ENCODE results near the gene SPATA3.

SPATA3 gene

DNA sequence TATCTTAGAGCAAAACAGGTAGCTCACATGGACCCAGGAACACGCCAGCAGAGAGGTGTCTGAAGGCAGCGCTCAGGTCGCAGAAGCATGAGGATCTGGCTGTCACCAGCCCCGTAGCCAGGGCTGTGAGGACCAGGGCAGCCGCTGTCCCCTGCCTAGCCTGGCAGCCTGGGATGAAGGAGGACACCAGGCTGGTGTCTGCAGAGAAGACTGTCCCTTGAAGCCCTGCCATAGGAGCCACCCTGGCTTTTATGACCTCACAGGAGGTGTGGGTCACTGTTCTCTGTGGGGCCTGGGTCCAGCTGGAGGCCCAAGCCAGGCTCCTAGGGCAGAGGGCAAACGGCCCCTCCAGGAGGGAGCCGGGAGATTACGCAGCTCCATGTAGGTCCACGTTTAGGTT is at the start of gene SPATA3:
Gene SPATA3, plus strand, starts transcription at position 301 of the 400 bp plus-strand sequence. CDS start 113 bp downstream, outside the sequence.
- in situ Hi-C loops (cut with HindIII; ENCODE audit: low sequenced_read_pairs) = no loop called here

DNA sequence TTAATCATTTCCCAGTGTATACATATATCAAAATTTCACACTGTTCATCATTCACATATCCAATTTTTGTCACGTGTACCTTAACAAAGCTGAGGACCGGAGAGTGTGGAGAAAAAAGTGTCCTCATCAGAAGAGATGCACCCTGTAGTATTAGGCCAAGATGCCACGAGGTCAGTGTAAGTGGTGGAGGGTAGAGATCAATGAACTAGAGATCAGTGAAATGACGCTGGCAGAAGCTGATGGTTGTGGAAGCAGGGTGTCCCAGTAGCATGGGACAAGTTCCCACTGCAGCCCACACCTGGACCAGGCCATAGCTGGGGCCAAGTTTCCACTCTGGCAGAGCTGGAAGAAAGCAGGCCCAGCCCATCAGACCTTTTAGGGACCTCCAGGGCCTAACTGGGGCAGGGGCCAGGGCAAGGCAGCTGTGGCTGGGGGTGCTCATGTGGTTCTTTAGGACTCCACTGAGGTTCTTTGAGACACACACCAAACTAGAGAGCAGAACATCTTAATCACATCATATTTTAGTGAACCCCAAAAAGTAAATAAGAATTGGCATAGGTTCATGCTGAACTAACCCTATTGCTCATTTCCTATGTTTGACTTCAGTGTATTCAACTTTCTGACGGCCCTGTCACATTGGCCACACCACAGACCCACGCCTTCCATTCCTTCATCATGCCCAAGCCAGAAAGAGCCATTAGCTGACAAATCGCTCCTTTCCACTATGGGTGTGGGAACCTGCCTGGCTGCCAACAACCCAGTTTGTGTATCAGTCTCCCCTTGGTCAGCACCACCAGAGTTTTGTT is 49.3 kb upstream of the SPATA3 start:
- in situ Hi-C loops (cut with HindIII; ENCODE audit: low sequenced_read_pairs) = no loop called here

DNA sequence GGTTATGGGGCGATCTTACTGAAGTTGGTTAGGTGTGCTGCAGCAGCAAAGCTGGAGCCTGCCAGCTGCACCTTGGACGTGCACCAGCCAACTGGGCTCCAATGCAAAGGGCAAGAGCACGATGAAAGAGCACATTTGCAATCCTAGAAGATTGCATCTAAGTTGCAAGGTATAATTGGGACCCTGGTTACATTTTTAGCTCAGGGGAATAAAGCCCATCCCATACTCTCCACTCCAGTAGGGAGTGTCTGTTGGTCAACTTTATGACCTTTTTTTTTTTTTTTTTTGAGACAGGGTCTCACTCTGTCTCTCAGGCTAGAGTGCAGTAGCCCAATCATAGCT is 48.7 kb upstream of the SPATA3 start:
- in situ Hi-C loops (cut with HindIII; ENCODE audit: low sequenced_read_pairs) = no loop called here

DNA sequence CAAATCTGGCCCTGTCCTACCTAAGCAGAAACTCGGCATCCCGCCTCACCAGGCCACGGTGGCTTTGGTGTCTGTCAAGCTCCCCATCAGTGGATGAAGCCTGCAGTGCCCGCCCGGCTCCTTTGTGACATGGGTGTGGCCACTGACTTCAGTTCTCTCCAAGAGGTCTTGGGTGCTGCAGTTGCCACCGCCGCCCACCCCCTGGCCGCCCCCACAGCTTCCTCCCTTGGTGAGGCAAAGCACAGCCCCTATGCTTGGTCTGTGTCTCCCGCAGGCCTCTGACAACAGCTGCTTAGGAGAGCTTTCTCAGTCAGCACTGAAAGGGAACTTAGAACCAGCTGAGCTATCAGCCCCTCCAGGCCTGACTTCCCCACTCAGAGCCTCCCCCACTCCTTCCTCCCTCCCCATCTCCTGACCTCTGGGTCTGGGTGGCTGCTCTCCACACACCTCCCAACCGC is 48.0 kb upstream of the SPATA3 start:
- in situ Hi-C loops (cut with HindIII; ENCODE audit: low sequenced_read_pairs) = no loop called here

DNA sequence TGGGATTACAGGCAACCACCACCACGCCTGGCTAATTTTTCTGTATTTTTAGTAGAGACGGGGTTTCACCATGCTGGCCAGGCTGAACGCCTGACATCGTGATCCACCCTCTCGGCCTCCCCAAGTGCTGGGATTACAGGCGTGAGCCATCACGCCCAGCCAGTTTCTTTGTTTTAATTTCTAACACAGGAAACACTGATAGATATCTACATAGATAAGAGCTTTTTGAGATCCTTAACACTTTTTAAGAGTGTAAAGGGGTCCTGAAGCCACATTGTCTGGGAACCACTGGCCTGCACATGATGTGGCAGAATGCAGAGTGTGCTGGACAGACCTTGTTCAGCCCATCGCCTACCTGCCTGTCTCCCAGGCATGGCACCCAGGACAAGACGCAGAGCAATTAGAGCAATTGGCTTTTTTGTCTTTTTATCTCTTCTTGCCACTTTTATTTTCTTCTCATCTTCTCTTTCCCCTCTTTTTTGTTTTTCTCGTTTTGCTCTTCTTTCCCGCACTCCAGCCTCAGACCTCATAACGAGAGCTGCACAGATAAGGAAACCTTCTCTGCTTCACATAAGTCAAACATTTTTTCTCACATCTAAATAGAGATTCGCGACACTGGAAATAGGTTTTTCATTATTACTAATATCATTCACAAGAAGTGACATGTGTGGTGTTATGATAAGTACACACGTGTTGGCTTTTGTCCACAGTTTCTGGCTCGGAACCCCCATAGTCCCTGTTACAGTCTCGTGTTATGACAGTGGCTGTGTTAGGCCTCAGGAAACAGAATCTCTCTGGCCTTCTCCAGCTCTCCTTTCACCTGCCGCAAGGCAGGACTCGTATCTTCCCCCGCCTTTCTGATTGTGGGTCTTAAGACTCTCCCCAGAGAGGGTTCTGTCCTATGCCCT is 45.7 kb upstream of the SPATA3 start:
- in situ Hi-C loops (cut with HindIII; ENCODE audit: low sequenced_read_pairs) = no loop called here

DNA sequence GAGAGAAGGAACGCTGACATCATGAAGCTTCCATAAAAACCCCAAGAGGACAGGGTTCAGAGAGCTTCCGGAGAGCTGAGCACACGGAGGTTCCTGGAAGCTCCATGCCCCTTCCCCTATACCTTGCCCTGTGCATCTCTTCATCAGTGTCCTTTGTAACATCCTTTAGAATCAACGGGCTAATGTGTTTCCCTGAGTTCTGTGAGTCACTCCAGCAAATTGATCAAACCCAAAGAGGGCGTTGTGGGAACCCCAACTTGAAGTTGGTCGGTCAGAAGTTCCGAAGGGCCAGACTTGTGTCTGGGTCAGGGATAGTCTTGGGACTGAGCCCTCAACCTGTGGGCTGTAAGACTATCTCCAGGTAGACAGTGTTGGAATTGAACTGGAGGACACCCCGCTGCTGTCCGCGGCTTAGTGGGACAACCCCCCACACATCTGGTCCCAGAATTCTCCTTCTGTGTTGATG is 45.0 kb upstream of the SPATA3 start:
- in situ Hi-C loops (cut with HindIII; ENCODE audit: low sequenced_read_pairs) = no loop called here

DNA sequence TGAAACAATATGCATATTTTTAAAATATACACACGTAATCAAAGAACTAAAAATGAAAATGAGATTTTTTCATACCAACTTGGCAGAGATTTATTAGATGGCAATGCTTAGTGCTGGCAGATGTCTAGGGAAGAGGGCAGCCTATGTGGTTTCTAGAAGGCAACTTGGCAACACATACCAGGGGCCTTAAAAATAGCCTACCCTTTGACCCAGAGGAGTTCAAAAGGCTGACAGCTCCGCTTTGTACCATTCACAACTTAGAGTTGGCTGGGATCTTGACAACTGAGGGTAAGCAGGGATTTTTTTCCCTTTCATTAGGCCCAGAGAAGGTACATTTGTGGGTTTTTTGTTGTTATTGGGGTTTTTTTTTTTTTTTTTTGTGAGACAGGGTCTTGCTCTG is 44.5 kb upstream of the SPATA3 start:
- in situ Hi-C loops (cut with HindIII; ENCODE audit: low sequenced_read_pairs) = no loop called here

DNA sequence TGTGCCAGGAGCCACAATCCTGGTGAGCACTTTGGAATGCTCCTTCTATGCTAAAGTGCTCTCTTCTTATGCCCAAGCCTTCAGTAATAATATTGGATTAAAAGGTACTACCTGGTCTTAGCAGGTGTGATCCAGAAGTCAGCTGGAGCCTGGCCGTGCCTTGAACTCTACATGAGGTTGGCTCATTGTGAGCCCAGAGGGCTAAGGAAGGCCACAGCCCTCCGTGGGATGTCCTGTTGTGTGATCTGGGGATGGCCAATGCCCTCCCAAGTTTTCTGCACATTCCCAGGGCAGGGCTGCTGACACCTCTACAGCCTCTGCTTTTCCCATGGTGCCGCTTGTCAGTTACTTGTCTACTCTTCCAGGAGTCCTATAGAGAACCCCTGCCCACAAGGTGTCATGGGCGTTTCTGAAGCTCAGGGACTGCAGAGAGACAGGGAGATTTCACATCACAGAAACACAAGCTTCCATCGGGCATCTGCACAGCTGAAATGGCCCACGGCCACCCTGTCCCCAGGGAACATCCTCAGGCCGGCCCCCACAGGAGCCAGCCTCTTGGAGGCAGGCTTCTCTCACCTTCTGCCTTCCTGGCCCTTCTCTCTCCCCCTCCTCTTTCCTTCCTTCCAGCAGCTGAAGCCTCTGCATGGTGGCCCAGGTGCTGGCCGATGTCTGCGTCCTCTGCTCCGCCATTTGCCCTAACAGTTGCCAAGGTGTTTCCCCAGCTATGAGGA is 43.5 kb upstream of the SPATA3 start:
- in situ Hi-C loops (cut with HindIII; ENCODE audit: low sequenced_read_pairs) = no loop called here

DNA sequence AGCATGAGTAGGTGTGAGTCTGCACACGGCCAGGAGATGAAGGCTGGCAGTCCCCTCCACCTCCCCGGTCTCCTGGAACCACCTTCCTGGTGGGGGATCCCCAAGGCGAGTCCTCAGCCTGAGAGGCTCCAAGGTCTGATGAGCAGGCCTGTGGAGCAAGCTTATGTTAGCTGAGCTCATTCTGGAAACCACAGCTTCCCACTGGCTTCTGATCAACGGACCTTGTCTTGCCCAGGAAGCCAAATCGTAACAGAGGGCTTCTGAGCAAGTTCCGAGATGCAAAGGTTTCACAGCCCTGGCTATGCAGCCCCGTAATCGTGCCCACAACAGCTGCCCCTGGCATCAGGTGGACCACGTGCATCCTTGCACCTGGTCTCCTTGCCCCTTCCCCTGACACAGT is 42.1 kb upstream of the SPATA3 start:
- in situ Hi-C loops (cut with HindIII; ENCODE audit: low sequenced_read_pairs) = no loop called here

DNA sequence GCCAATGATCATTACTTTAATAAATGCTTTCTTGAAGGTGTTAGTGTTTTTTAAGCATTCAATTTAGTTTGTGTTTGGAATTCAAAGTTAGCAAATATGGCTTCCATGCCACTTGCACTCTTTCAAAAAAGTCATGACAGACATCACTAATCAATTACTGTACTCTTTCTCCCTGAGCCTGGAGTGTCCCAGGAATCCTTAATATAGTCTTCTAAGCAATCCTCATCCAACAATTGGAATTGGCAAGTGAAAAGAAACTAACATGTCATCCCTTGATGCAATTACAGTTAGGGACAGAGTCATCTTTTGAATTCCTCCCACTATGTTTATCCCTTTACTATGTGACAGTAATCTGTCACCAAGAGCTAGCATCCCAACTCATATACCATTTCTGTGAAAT is 41.2 kb upstream of the SPATA3 start:
- in situ Hi-C loops (cut with HindIII; ENCODE audit: low sequenced_read_pairs) = no loop called here

DNA sequence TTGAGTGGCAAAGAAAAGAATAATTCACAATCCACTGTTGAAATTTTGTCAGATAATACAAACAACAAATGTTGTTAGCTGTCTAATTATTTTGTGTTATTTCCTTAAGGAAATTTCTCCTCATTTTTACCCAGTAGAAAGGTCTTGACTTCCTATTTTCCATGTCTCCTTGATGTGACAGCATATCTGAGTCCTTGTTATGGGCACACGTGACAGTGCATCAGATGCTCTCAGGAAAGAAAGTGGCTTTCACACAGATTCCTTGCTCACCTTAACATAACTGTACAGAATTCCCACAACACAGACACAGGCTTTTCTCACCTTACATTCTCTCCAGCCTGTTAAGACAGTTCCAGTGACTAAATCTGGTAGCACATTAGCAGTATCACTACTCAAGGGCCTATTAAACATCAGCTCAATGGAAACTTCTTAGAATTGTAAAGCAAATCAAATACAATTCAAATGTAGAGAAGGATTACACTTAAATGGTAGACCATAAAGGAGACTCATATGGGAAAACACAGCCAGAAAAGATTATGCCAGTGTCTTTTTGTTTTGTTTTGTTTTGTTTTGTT is 40.7 kb upstream of the SPATA3 start:
- in situ Hi-C loops (cut with HindIII; ENCODE audit: low sequenced_read_pairs) = no loop called here

DNA sequence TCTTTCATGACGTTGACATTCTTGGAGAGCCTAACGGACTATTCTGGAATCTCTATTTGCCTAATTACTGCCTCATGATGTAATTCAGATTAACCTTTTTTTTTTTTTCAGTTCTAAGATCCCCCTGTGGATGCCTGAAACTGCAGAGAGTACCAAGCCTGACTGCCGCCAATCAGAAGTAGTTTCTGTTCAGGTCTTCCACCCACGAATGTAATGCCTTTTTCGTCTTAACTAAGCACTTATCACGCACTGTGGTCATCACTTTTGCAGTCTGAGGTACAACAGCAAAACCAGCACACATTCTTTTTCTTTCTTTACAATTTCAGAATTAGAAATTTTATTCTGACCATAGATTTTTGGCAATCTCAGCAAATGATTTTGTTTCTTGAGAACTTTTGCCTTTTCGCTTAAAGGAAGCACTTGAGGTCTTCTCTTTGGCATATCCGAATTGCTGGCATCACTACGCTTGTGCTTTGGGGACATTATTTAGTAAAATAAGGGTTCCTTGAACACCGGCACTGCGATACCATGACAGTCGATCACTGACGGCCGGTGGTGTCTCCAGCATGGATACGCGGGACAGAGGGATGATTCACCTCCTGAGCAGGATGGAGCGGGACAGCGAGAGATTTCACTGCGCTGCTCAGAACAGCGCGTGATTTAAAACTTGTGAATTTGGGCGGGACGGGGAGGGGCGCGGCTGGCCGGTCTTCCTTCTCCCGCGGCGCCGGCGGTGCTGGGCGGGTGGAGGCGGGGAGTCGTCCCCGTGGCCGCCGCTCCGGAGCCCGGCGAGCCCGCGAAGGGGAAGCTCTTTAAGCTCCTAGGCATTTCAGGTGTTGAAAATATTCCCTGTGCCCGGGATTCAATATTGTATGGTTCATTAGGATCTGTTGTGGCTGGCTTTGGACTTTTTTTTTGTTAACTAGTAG is 38.8 kb upstream of the SPATA3 start:
- in situ Hi-C loops (cut with HindIII; ENCODE audit: low sequenced_read_pairs) = no loop called here

DNA sequence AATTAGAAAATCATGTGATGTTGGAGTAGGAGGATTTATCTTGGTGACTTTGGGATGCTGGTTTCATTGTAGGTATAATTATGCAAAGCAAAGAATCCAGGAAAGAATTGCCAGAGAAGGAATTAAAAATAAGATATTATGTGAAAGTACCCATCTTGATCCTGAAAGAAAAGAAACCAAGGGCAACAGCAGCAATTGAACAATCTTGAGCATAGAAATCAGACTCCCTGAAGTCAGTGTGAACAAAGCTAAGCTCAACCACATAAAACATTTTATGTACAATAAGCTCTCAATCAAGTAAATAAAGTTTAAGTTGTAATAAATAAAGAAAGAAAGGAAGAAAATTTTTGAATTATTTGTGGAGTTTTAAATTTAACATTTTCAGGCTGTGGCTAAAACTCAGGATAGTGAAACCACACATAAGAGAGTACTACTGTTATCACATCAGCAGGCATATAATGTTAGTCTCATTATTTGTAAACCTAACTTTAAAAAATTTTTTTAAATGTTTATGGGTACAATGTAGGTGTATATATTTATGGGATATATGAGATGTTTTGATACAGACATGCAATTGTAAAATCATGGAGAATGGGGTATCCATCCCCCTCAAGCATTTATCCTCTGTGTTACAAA is 38.0 kb upstream of the SPATA3 start:
- in situ Hi-C loops (cut with HindIII; ENCODE audit: low sequenced_read_pairs) = no loop called here

DNA sequence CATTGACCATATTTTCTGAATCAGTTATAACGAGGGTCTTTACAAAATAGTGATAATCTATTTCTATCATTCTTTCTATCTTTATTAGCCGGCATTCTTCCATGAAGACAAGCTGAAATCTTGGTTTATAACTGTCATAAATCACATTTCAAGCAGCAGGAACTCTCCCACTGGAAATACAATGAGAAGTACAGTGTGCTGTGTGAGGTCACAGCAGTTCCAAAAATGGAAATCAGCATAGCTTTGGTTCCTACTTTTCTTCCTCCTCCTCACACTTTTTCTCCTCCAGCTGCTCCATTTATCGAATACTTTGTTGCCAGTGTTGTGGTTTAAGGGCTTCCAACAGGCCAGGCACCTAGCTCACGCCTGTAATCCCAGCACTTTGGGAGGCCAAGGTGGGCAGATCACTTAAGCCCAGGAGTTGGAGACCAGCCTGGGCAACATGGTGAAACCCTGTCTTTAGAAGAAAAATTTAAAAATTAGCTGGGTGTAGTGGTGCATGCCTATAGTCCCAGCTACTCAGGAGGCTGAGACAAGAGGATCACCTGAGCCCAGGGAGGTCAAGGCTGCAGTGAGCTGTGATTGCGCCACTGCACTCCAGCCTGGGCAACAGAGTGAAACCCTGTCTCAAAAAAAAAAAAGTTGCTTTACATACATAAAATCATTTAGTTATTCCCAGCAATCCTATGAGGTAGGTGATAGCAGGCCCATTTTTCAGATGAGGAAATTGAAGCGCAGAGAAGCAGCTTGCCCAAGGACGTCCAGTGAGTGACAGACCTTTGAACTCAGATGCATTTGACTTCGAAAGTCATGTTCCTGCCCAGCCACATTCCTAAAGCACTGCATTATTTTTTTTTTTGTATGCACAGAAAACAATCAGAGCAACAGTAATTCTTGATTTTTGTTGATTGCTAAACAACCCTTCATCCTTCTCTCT is 36.8 kb upstream of the SPATA3 start:
- in situ Hi-C loops (cut with HindIII; ENCODE audit: low sequenced_read_pairs) = no loop called here

DNA sequence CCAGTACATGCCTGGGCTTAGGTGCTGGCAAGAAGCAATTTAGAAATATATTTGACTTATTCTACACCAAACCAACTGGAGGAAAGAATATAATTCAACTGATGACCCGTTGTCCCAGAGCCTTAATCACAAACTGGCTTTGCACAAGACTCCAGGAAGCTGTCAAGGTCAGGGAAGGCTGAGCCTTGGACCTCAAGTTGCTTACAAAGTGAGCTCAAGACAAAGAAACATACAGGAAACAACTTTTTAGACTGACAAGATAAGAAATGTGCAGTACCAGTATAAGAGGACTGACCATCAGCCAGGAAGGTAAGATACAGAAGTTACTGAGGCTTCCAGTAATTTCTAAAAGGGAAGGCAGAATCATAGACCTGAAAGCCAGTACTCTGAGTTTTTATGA is 35.9 kb upstream of the SPATA3 start:
- in situ Hi-C loops (cut with HindIII; ENCODE audit: low sequenced_read_pairs) = no loop called here

DNA sequence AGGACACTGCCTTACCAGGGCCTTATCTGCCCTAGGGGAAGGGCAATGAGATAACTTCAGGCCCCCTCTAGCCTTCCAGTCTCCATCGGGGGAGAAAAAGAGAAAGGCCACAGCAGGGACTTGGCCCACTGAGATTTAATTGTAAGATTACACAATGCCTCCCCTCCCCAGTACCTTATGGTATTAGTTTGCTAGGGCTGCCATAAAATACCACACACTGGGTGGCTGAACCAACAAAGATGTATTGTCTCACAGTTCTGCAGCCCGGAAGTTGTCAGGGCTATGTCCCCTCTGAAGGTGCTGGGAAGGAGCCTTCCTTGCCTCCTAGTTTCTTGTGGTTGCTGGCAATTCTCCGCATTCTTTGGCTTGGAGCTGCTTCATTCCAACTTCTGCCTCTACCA is 34.8 kb upstream of the SPATA3 start:
- in situ Hi-C loops (cut with HindIII; ENCODE audit: low sequenced_read_pairs) = no loop called here

DNA sequence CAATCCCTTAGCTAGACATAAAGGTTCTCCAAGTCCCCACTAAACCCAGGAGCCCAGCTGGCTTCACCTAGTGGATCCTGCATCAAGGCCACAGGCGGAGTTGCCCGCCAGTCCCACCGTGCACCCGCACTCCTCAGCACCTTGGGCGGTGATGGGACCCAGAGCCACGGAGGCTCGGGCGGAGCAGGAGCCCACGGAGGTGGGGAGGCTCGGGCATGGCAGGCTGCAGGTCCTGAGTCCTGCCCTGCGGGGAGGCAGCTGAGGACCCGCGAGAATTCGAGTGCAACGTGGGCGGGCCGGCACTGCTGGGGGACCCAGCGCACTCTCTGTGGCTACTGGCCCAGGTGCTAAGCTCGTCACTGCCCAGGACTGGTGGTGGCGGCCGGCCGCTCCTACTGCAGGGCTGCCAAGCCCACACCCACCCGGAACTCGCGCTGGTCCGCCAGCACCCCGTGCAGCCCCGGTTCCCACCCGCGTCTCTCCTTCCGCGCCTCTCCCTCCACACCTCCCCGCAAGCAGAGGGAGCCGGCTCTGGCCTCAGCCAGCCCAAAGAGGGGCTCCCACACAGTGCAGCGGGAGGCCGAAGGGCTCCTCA is 31.7 kb upstream of the SPATA3 start:
- in situ Hi-C loops (cut with HindIII; ENCODE audit: low sequenced_read_pairs) = no loop called here

DNA sequence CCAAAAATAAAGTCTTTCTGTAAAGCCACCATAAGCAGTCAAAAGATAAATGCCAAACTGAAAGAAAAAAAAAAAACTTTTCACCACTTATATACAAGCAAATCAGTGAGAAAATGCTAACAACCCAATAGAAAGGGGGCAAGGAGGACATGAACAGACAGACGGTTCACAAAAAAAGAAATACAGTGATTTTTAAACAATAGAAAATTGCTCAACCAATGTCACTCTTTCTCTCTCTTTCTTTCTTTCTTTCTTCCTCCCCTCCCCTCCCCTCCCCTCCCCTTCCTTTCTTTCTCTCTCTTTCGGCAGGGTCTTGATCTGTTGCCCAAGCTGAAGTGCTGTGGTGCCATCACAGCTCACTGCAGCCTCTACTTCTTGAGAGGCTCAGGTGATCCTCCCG is 28.8 kb upstream of the SPATA3 start:
- in situ Hi-C loops (cut with HindIII; ENCODE audit: low sequenced_read_pairs) = no loop called here

Measured in DLD1 (cell line).